SK-N-SH treated with all-trans-retinoic acid at 6 μM for 48 hours (cell line): ENCODE results near the gene JDP2.

Source experiments
- CSDC2 ChIP-seq: fragments of 250-450 bp; sonication (Bioruptor Pico); IDR thresholded peaks from 2 replicates; pipeline ENCODE4 v1.5.0; 2020; ENCODE audit warnings: mild to moderate bottlenecking, moderate library complexity
- ZFP3 ChIP-seq: fragments of 250-450 bp; sonication (Bioruptor Pico); IDR thresholded peaks from 2 replicates; pipeline ENCODE4 v1.5.0; 2020; ENCODE audit warnings: mild to moderate bottlenecking, moderate library complexity
- TF ChIP-seq, protein P1 (sequence below): fragments of 250-450 bp; sonication (Bioruptor Pico); IDR thresholded peaks from 2 replicates; pipeline ENCODE4 v1.5.1; 2020; ENCODE audit warnings: low read depth, mild to moderate bottlenecking, moderate library complexity

GRCh38 chr14:75469164-75469563, 41.3 kb downstream of the JDP2 start:
- TF ChIP-seq, protein P1, sequence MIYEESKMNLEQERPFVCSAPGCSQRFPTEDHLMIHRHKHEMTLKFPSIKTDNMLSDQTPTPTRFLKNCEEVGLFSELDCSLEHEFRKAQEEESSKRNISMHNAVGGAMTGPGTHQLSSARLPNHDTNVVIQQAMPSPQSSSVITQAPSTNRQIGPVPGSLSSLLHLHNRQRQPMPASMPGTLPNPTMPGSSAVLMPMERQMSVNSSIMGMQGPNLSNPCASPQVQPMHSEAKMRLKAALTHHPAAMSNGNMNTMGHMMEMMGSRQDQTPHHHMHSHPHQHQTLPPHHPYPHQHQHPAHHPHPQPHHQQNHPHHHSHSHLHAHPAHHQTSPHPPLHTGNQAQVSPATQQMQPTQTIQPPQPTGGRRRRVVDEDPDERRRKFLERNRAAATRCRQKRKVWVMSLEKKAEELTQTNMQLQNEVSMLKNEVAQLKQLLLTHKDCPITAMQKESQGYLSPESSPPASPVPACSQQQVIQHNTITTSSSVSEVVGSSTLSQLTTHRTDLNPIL (CRISPR knock-in tag) = no peak
- TF ChIP-seq CSDC2 (CRISPR knock-in tag) (no peak), ZFP3 (CRISPR knock-in tag) (no peak)
